ENCODE results near the gene RELN. TPM values are rescaled to one million over a fixed set of nuclear protein-coding genes. Genes with fewer than 3 reads are reported as not detected.

Gene RELN
- polyA plus RNA-seq, 10 donors = 4.5 to 14.3 (median 7.3) TPM

- no peak for DNase-seq
Observed at GRCh38 chr7:103686064-103686463, 303.4 kb downstream of the RELN start.

- DNase-seq = no peak
Observed at GRCh38 chr7:103685646-103686045, 303.8 kb downstream of the RELN start.

- no peak for DNase-seq
Observed at GRCh38 chr7:103683348-103683747, 306.1 kb downstream of the RELN start.

GRCh38 chr7:103680161-103681144 lies 309.0 kb downstream of the RELN start:
- no peak for DNase-seq

GRCh38 chr7:103679151-103680132 lies 310.0 kb downstream of the RELN start:
- DNase-seq = no peak

DNA sequence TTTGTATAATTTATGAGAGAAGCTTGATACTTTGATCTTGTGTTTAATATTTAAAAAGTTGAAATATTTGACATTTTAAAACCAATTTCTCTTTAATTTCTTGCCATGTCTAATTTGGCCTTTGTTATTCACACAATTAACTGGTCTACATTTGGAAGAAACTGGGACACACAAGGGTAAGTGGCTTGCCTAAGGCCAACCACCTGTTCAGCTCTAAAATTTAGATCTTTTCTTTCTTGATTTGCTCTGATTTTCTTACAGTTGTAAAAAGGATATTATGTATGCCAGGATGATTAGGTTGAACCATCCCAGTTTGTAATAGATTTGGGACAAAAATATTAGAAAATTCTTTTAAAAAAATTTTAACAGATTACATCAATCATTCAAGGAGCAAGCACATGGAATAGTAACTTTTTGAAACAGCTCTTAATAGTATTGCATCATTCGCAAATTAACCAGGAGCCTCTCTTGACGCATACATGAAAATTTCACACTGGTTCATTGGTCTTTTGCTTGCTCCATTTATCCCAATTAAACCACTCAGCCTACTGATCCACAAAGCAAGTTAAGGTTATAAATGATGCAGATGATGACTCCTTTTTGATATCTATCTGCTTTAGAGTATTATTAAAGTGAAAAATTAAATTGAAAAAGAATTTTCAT lies 321.0 kb downstream of the RELN start:
- DNase-seq = no peak

GRCh38 chr7:103666326-103666725 lies 323.1 kb downstream of the RELN start:
- no peak for DNase-seq

DNA sequence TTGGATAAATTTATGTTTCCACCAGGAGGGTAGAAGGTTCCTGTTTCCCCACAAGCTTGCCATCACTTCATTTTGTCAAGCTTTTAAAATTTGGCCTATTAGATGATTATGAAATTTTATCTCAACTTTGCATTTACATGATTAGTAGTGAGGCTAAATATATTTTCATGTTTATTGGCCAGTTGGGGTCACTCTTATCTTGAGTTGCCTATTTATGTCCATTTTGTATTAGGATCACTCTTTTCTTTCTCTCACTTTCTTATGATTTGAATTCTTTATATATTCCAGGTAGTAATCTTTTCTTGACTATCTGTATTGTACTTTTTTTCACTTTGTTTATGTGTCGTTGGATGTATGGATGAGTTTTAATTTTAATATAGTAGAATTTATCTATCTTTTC lies 324.9 kb downstream of the RELN start:
- no peak for DNase-seq

- peak in 1 of 3 donors; percentile 21 for DNase-seq
Observed at GRCh38 chr7:103660455-103661371, 328.7 kb downstream of the RELN start.

- no peak for DNase-seq
Observed at GRCh38 chr7:103658055-103659005, 331.1 kb downstream of the RELN start.

DNA sequence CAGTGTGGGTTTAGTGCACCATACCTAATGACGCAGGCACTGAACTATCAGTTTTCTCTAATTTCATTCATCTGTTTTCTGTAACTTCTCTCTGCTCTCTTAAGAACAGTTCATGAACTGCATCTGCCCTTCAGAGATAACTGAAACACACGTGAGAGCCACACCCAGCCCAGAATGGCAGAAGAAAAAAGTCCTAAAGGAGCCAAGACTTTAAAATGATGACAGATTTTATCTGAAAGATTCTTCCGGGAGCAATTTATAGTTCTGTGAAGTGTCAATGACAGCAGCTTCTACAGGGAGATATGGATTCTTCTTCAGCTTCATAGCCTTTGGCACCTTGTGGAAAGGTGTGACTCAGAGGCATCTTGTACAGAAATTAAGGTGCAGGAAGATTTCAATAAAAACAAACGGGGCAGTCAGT lies 332.0 kb downstream of the RELN start:
- DNase-seq = no peak

GRCh38 chr7:103656221-103656620 lies 333.2 kb downstream of the RELN start:
- no peak for DNase-seq

GRCh38 chr7:103651593-103652377 lies 337.7 kb downstream of the RELN start:
- DNase-seq = no peak

- no peak for DNase-seq
Observed at GRCh38 chr7:103649052-103649451, 340.4 kb downstream of the RELN start.

GRCh38 chr7:103648135-103648534 lies 341.3 kb downstream of the RELN start:
- DNase-seq = no peak

DNA sequence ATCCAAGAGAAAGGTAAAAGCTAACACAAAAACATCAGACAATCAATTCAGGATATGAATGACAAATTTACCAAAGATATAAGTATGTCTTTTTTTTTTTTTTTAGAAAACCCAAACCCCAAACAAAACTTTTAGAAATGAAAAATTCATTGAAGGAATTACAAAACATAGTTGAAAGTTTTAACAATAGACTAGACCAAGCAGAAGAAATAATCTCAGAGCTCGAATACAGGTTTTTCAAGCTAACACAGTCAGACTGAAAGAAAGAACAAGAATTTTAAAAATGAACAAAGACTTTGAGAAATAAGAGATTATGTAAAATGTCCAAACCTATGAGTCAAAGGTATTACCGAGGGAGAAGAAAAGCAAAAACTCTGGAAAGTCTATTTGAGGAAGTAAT lies 345.1 kb downstream of the RELN start:
- DNase-seq = no peak

- peak in 1 of 3 donors; percentile 41 for DNase-seq
Observed at GRCh38 chr7:103640031-103640779, 349.3 kb downstream of the RELN start.

GRCh38 chr7:103637726-103638125 lies 351.7 kb downstream of the RELN start:
- no peak for DNase-seq

Measured in muscle of back (tissue), 11 donors.